ENCODE results near the gene GBP3.
"Not testable (repeated sequence)": the region's sequence is repeated elsewhere in the genome, so short reads cannot be mapped to it uniquely, and the experiment has no call there.

GBP3 gene

DNA sequence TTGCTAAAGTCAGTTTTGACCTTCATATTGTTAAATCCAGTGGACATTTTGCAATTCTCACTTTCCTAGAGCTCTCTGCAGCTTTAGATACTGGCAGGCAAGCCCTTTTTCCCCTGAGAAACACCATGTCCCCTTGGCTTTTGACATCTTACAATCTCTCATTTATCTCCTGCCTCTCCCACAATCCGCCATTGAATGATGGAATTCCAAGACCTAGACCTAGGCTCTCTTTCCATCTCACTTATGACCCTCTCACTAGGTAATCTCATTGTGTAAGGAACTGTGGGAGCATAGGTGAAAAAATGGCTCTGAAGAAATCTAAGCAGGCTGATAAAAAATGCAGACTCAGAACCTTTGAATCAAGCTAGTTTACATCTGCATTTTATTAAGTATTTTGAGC lies 32.2 kb downstream of the GBP3 start:
- no peaks in the 10 kb centered on the region for H3K9me3 ChIP-seq (ENCODE audit: control insufficient read depth, low read length)
- H3K27me3 ChIP-seq (replicated peaks; ENCODE audit: control insufficient read depth, insufficient read depth, low read length): no peaks in the 10 kb centered on the region
- H3K9ac ChIP-seq (ENCODE audit: low read length): peak overlapping the region; percentile 95
- H3K36me3 ChIP-seq (ENCODE audit: control insufficient read depth, insufficient read depth, low read length, severe bottlenecking): peaks cover 24% of the 10 kb centered on the region
- no peak for DNase-seq (ENCODE audit: low read depth)
- peaks cover 42% of the 10 kb centered on the region for H3K4me1 ChIP-seq (ENCODE audit: control insufficient read depth, insufficient read depth, low read length)
- peak overlapping the region; percentile 99 for H3K4me3 ChIP-seq (ENCODE audit: low read length)

DNA sequence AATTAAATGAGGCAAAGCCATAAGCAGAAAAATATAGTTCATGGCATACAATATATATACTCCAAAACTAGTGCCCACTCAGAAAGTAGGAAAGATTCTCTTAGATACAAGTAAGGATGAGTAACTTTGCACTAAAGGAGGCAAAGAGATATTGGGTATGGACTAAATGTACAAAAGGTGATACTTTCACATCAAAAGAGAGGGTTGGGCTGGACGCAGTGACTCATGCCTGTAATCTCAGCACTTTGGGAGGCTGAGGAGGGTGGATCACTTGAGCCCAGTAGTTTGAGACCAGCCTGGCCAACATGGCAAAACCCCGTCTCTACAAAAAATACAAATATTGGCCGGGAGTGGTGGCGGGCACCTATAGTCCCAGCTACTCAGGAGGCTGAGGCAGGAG lies 37.0 kb downstream of the GBP3 start:
- H3K36me3 ChIP-seq (ENCODE audit: control insufficient read depth, insufficient read depth, low read length, severe bottlenecking): peaks cover 36% of the 10 kb centered on the region
- no peaks in the 10 kb centered on the region for H3K27me3 ChIP-seq (replicated peaks; ENCODE audit: control insufficient read depth, insufficient read depth, low read length)
- peak overlapping the region; percentile 70 for H3K4me3 ChIP-seq (ENCODE audit: low read length)
- H3K9ac ChIP-seq (ENCODE audit: low read length): peak overlapping the region; percentile 46
- H3K4me1 ChIP-seq (ENCODE audit: control insufficient read depth, insufficient read depth, low read length): peaks cover 55% of the 10 kb centered on the region
- no peaks in the 10 kb centered on the region for H3K9me3 ChIP-seq (ENCODE audit: control insufficient read depth, low read length)
- DNase-seq (ENCODE audit: low read depth): no peak

- H3K27me3 ChIP-seq (replicated peaks; ENCODE audit: control insufficient read depth, insufficient read depth, low read length): no peaks in the 10 kb centered on the region
- peak; percentile 92 for DNase-seq (ENCODE audit: low read depth)
- H3K36me3 ChIP-seq (ENCODE audit: control insufficient read depth, insufficient read depth, low read length, severe bottlenecking): peaks cover 38% of the 10 kb centered on the region
Observed at GRCh38 chr1:88985032-88985431, 37.6 kb downstream of the GBP3 start.

DNA sequence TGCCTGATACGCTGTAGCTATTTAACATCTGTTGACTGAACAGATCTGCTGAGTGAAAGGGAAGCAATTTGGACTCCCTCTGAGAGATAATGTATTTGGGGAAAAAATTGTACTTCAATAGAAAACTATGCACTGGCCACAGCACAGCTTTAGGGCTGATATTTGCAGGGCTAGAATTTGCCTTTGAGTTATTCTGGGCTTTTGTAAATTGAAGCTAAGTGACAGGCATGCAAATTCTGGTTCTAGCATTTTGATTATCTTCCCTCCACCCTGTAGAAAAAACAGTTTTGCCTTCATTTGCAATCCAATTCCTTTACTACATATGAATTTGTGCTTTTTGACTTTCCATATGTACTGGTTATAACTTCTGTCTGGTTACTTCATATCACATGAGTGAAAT lies 38.1 kb downstream of the GBP3 start:
- peak overlapping the region; percentile 70 for H3K4me3 ChIP-seq (ENCODE audit: low read length)
- H3K9ac ChIP-seq (ENCODE audit: low read length): peak overlapping the region; percentile 46
- H3K4me1 ChIP-seq (ENCODE audit: control insufficient read depth, insufficient read depth, low read length): peaks cover 54% of the 10 kb centered on the region
- peaks cover 43% of the 10 kb centered on the region for H3K36me3 ChIP-seq (ENCODE audit: control insufficient read depth, insufficient read depth, low read length, severe bottlenecking)
- H3K9me3 ChIP-seq (ENCODE audit: control insufficient read depth, low read length): no peaks in the 10 kb centered on the region
- H3K27me3 ChIP-seq (replicated peaks; ENCODE audit: control insufficient read depth, insufficient read depth, low read length): no peaks in the 10 kb centered on the region
- DNase-seq (ENCODE audit: low read depth): no peak

More at GRCh38 chr1:88985032-88985431, 37.6 kb downstream of the GBP3 start:
- no peaks in the 10 kb centered on the region for H3K9me3 ChIP-seq (ENCODE audit: control insufficient read depth, low read length)
- peaks cover 54% of the 10 kb centered on the region for H3K4me1 ChIP-seq (ENCODE audit: control insufficient read depth, insufficient read depth, low read length)
- peak overlapping the region; percentile 70 for H3K4me3 ChIP-seq (ENCODE audit: low read length)
- H3K9ac ChIP-seq (ENCODE audit: low read length): peak overlapping the region; percentile 46

- Histone ChIP-seq H3K4me1 (ENCODE audit: control insufficient read depth, insufficient read depth, low read length) (peaks cover 54% of the 10 kb centered on the region), H3K9me3 (ENCODE audit: control insufficient read depth, low read length) (no peaks in the 10 kb centered on the region), H3K9ac (ENCODE audit: low read length) (peak overlapping the region; percentile 46), H3K36me3 (ENCODE audit: control insufficient read depth, insufficient read depth, low read length, severe bottlenecking) (peaks cover 46% of the 10 kb centered on the region), H3K27me3 (replicated peaks; ENCODE audit: control insufficient read depth, insufficient read depth, low read length) (no peaks in the 10 kb centered on the region), H3K4me3 (ENCODE audit: low read length) (peak overlapping the region; percentile 70)
- DNase-seq (ENCODE audit: low read depth): peak; percentile 91
Observed at GRCh38 chr1:88983791-88984559, 38.7 kb downstream of the GBP3 start.

DNA sequence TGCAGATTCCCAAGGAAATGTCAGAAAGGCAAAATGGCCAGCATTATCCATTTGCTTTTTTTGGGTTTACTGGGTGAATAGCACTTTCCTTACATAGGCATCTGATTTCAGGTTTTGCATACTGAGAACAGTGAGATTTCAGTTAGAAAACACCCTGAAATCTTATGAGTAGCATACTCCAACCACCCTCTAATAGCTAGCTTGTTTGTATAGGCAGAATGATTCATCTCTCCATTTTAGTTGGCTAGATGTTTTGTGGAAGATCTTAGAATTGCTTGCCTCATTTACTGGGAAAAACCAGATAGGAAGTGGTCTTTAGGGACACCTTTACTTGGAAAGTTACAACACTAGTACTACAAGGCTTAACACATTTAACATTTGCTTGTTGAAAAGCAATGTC lies 40.6 kb downstream of the GBP3 start:
- H3K4me3 ChIP-seq (ENCODE audit: low read length): no peak overlapping the region
- H3K36me3 ChIP-seq (ENCODE audit: control insufficient read depth, insufficient read depth, low read length, severe bottlenecking): peaks cover 52% of the 10 kb centered on the region
- DNase-seq (ENCODE audit: low read depth): no peak
- H3K9me3 ChIP-seq (ENCODE audit: control insufficient read depth, low read length): no peaks in the 10 kb centered on the region
- H3K9ac ChIP-seq (ENCODE audit: low read length): no peak overlapping the region
- no peaks in the 10 kb centered on the region for H3K27me3 ChIP-seq (replicated peaks; ENCODE audit: control insufficient read depth, insufficient read depth, low read length)
- H3K4me1 ChIP-seq (ENCODE audit: control insufficient read depth, insufficient read depth, low read length): peaks cover 48% of the 10 kb centered on the region

DNA sequence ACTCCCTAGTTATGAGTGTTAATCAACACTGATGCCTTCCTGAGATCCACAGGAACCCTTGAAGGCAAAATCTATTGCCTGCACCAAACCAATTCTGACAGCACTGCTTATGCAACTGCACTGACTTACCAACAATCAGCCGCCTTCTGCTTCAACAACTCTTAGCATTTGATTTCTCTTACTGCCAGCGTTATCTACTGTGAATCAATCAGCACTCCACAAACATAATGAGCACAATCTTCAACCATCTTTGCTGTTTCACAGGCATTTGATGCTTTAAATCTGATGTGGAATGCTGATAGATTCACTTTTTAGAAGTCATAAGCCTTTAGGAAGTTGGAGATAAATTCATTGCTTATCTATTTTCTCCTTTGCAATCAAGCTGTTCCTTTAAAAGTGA lies 41.2 kb downstream of the GBP3 start:
- H3K4me1 ChIP-seq (ENCODE audit: control insufficient read depth, insufficient read depth, low read length): peaks cover 48% of the 10 kb centered on the region
- peaks cover 46% of the 10 kb centered on the region for H3K36me3 ChIP-seq (ENCODE audit: control insufficient read depth, insufficient read depth, low read length, severe bottlenecking)
- H3K9me3 ChIP-seq (ENCODE audit: control insufficient read depth, low read length); DNase-seq (ENCODE audit: low read depth); H3K27me3 ChIP-seq (replicated peaks; ENCODE audit: control insufficient read depth, insufficient read depth, low read length); H3K9ac ChIP-seq (ENCODE audit: low read length); H3K4me3 ChIP-seq (ENCODE audit: low read length): not testable (repeated sequence)

GRCh38 chr1:88980870-88981269 lies 41.8 kb downstream of the GBP3 start:
- DNase-seq (ENCODE audit: low read depth): no peak
- H3K4me3 ChIP-seq (ENCODE audit: low read length): no peak overlapping the region
- H3K9me3 ChIP-seq (ENCODE audit: control insufficient read depth, low read length): no peaks in the 10 kb centered on the region
- no peaks in the 10 kb centered on the region for H3K27me3 ChIP-seq (replicated peaks; ENCODE audit: control insufficient read depth, insufficient read depth, low read length)
- H3K4me1 ChIP-seq (ENCODE audit: control insufficient read depth, insufficient read depth, low read length): peaks cover 47% of the 10 kb centered on the region
- no peak overlapping the region for H3K9ac ChIP-seq (ENCODE audit: low read length)
- peaks cover 42% of the 10 kb centered on the region for H3K36me3 ChIP-seq (ENCODE audit: control insufficient read depth, insufficient read depth, low read length, severe bottlenecking)

DNA sequence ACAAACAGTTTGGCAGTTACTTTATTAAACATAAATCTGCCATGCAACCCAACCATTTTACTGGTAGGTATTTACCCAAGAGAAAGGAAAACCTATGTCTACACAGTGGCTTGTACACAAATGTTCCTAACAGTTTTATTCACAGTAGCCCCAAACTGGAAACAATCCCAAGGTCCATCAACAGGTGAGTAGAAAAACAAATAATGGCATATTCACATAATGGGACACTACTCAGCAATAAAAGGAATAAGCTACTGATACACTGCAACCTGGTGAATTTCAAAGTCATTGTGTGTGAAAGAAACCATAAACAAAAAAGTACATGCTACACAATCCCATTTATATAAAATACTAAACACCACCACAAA lies 42.9 kb downstream of the GBP3 start:
- no peaks in the 10 kb centered on the region for H3K9me3 ChIP-seq (ENCODE audit: control insufficient read depth, low read length)
- H3K4me1 ChIP-seq (ENCODE audit: control insufficient read depth, insufficient read depth, low read length): peaks cover 35% of the 10 kb centered on the region
- H3K27me3 ChIP-seq (replicated peaks; ENCODE audit: control insufficient read depth, insufficient read depth, low read length): no peaks in the 10 kb centered on the region
- H3K4me3 ChIP-seq (ENCODE audit: low read length): no peak overlapping the region
- H3K9ac ChIP-seq (ENCODE audit: low read length): no peak overlapping the region
- peaks cover 36% of the 10 kb centered on the region for H3K36me3 ChIP-seq (ENCODE audit: control insufficient read depth, insufficient read depth, low read length, severe bottlenecking)
- DNase-seq (ENCODE audit: low read depth): no peak

DNA sequence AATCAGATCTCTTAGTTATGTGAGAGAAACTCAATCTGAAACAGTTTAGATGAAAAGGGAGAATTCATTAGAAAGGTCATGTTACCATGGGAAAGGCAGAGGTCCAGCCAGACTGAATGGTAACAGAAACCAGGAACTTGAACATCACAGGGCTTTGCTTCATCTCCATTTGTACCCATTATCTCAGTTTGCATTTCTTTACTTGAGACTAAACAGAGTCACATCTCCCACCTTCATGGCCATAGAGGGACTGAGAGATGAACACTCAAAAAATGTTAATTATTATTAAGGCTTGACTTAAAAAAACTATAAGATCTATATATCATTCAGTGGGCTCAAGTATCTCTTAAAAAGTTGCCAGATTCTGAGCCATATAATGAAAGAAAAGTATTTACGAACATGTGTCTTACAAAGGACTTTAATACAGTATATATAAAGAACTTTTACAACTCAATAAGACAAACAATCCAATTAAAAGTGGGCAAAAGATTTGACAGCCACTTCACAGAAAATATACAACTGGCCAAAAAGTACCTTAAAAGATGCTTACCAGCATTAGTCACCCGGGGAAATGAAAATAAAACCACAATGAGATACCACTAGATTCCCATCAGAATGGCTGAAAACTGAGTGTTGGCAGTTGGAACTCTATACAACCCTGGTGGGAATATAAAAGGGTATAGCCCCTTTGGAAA lies 43.5 kb downstream of the GBP3 start:
- peak; percentile 32 for DNase-seq (ENCODE audit: low read depth)
- Histone ChIP-seq H3K4me1 (ENCODE audit: control insufficient read depth, insufficient read depth, low read length) (peaks cover 30% of the 10 kb centered on the region), H3K36me3 (ENCODE audit: control insufficient read depth, insufficient read depth, low read length, severe bottlenecking) (peaks cover 36% of the 10 kb centered on the region), H3K9ac (ENCODE audit: low read length) (no peak overlapping the region), H3K9me3 (ENCODE audit: control insufficient read depth, low read length) (no peaks in the 10 kb centered on the region), H3K27me3 (replicated peaks; ENCODE audit: control insufficient read depth, insufficient read depth, low read length) (no peaks in the 10 kb centered on the region), H3K4me3 (ENCODE audit: low read length) (no peak overlapping the region)

GRCh38 chr1:88976235-88976634 lies 46.4 kb downstream of the GBP3 start:
- Histone ChIP-seq H3K4me3 (ENCODE audit: low read length) (no peak overlapping the region), H3K9me3 (ENCODE audit: control insufficient read depth, low read length) (no peaks in the 10 kb centered on the region)
- no peak for DNase-seq (ENCODE audit: low read depth)

More at GRCh38 chr1:88976235-88976634, 46.4 kb downstream of the GBP3 start:
- Histone ChIP-seq H3K4me1 (ENCODE audit: control insufficient read depth, insufficient read depth, low read length) (peaks cover 21% of the 10 kb centered on the region), H3K27me3 (replicated peaks; ENCODE audit: control insufficient read depth, insufficient read depth, low read length) (no peaks in the 10 kb centered on the region), H3K9ac (ENCODE audit: low read length) (no peak overlapping the region), H3K36me3 (ENCODE audit: control insufficient read depth, insufficient read depth, low read length, severe bottlenecking) (peaks cover 27% of the 10 kb centered on the region)
